Stimulated activated CD4-positive, alpha-beta T cell treated with anti-CD3 and anti-CD28 coated beads, Interleukin-4, amount 100 ng/mL, for 1 hour (primary cell): ENCODE results near the gene PTGES3.

Source experiments
- DNase-seq: peaks from one replicate; pipeline ENCODE4 v3.0.0-alpha.2; 2020

PTGES3 gene

GRCh38 chr12:56622535-56622934, 65.5 kb downstream of the PTGES3 start:
- no peak for DNase-seq

- no peak for DNase-seq
Measured at GRCh38 chr12:56616925-56617324, 71.2 kb downstream of the PTGES3 start.

DNA sequence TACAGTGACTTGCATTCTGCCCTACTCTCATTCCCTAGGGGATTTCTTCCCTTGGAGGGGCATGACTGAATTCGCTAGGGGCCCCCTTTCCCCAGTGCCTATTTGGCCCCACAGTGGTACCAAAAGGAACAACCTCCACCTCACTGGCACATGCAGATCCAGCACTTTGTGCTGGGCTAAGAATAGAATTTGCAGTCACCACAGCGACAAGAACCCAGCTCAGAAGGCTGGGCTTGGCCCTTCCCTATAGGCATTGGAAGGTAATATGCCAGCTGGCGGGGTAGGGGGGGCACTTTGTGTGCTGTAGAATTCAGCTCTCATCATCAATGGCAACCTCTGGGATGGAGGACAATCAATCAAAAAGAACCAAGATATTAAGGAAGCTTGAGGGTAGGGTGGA, 71.8 kb downstream of the PTGES3 start:
- no peak for DNase-seq

DNA sequence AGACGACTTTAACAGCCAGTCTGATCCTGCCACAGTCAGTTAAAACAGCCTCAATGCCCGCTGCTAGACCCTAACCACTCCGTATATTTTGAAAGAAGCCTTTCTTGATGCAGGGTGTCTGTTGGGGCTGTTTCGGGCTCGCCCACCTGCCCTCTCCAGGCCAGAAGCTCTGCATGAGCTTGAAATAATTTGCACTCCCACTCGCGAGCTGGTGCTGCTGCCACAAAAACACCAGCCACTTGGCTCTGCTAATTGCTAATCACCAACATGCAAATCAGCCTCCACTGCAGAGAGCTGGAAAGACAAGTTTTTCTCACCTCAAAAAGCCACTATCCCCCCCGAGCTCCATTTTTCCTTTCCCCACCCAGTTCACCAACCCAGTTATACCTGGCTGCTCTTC, 73.5 kb downstream of the PTGES3 start:
- no peak for DNase-seq
